Mesenchymal stem cell (in vitro differentiated cells and primary cell): Measurements from ENCODE around the gene P2RY6.

Experiments used
- DNase-seq: peaks from one replicate; pipeline ENCODE4 v3.0.0-alpha.2; 2013
- H2AFZ ChIP-seq: one replicate; pipeline ENCODE4 v1.6.1; 2013; ENCODE audit warnings: low read depth, mild to moderate bottlenecking, control low read depth, inconsistent platforms, low read length, moderate library complexity
- H2AK5ac ChIP-seq: 2 replicates; pipeline ENCODE4 v1.6.1; 2013; ENCODE audit warnings: low read length, moderate library complexity, mild to moderate bottlenecking, inconsistent platforms; ENCODE audit not compliant: severe bottlenecking
- H2BK120ac ChIP-seq: one replicate; pipeline ENCODE4 v1.6.1; 2013; ENCODE audit warnings: low read depth, mild to moderate bottlenecking, inconsistent platforms, low read length, moderate library complexity
- H2BK12ac ChIP-seq, 2 experiments: one replicate each; pipeline ENCODE4 v1.6.1; 2013; ENCODE audit warnings: inconsistent platforms in 2 of 2, low read length in 2 of 2, mild to moderate bottlenecking in 2 of 2, moderate library complexity in 2 of 2, control low read depth in 1 of 2
- H2BK15ac ChIP-seq: one replicate; pipeline ENCODE4 v1.6.1; 2013; ENCODE audit warnings: mild to moderate bottlenecking, low read depth, inconsistent platforms; ENCODE audit not compliant: poor library complexity, severe bottlenecking
- H2BK5ac ChIP-seq: 2 replicates; pipeline ENCODE4 v1.6.1; 2013; ENCODE audit warnings: low read depth, mild to moderate bottlenecking, low read length, control low read depth, inconsistent platforms; ENCODE audit not compliant: poor library complexity, severe bottlenecking
- H3K14ac ChIP-seq, 2 experiments: one replicate each; pipeline ENCODE4 v1.6.1; 2013; ENCODE audit warnings: inconsistent platforms in 2 of 2, low read length in 2 of 2, control low read depth in 1 of 2, mild to moderate bottlenecking in 1 of 2, moderate library complexity in 1 of 2
- H3K18ac ChIP-seq, 2 experiments: one replicate each; pipeline ENCODE4 v1.6.1; 2013; ENCODE audit warnings: inconsistent platforms in 2 of 2, low read length in 2 of 2, control low read depth in 1 of 2, low read depth in 1 of 2, mild to moderate bottlenecking in 1 of 2
- H3K23ac ChIP-seq, 2 experiments: one replicate each; pipeline ENCODE4 v1.6.1; 2013; ENCODE audit warnings: inconsistent platforms in 2 of 2, low read length in 2 of 2, mild to moderate bottlenecking in 2 of 2, moderate library complexity in 2 of 2, control low read depth in 1 of 2
- H3K27ac ChIP-seq: 2 replicates; pipeline ENCODE4 v1.5.1; 2013; ENCODE audit warnings: mild to moderate bottlenecking, moderate library complexity, low read length, control low read depth, inconsistent platforms; ENCODE audit not compliant: poor library complexity, severe bottlenecking
- H3K27me3 ChIP-seq, 2 experiments: 2 replicates each; pipeline versions ENCODE4 v1.6.1 to v1.7.0; 2013; ENCODE audit warnings: low read length in 2 of 2, mild to moderate bottlenecking in 2 of 2, moderate library complexity in 2 of 2, control low read depth in 1 of 2, inconsistent platforms in 1 of 2; ENCODE audit not compliant: control insufficient read depth in 1 of 2, insufficient read depth in 1 of 2
- H3K36me3 ChIP-seq, 2 experiments: 2 replicates each; pipeline versions ENCODE4 v1.6.1 to v1.7.0; 2013; ENCODE audit warnings: low read length in 2 of 2, control low read depth in 1 of 2, inconsistent platforms in 1 of 2, low read depth in 1 of 2, mild to moderate bottlenecking in 1 of 2; ENCODE audit not compliant: insufficient read depth in 2 of 2, control insufficient read depth in 1 of 2
- H3K4ac ChIP-seq, 2 experiments: one replicate each; pipeline ENCODE4 v1.6.1; 2013; ENCODE audit warnings: inconsistent platforms in 2 of 2, low read length in 2 of 2, mild to moderate bottlenecking in 2 of 2, moderate library complexity in 2 of 2, control low read depth in 1 of 2, low read depth in 1 of 2
- H3K4me1 ChIP-seq: 2 replicates; pipeline ENCODE4 v1.6.1; 2013; ENCODE audit warnings: low read depth, low read length, control low read depth; ENCODE audit not compliant: control insufficient read depth, insufficient read depth
- H3K4me2 ChIP-seq: 2 replicates; pipeline ENCODE4 v1.6.1; 2013; ENCODE audit warnings: low read length, mild to moderate bottlenecking, inconsistent platforms; ENCODE audit not compliant: poor library complexity, severe bottlenecking
- H3K4me3 ChIP-seq, 2 experiments: 2 replicates each; pipeline versions ENCODE4 v1.5.1 to v1.7.0; 2013; ENCODE audit warnings: low read length in 2 of 2, mild to moderate bottlenecking in 2 of 2, control low read depth in 1 of 2, low read depth in 1 of 2; ENCODE audit not compliant: insufficient read depth in 1 of 2
- H3K79me1 ChIP-seq: replicated peaks from 2 replicates; pipeline ENCODE4 v1.6.1; 2013; ENCODE audit warnings: mild to moderate bottlenecking, control low read depth, low read length, inconsistent platforms; ENCODE audit not compliant: poor library complexity, severe bottlenecking
- H3K9ac ChIP-seq: 2 replicates; pipeline ENCODE4 v1.7.0; 2013; ENCODE audit warnings: mild to moderate bottlenecking, low read length, moderate library complexity
- H3K9me3 ChIP-seq: 2 replicates; pipeline ENCODE4 v1.7.0; 2013; ENCODE audit warnings: mild to moderate bottlenecking, low read length; ENCODE audit not compliant: control insufficient read depth
- H4K8ac ChIP-seq: one replicate; pipeline ENCODE4 v1.6.1; 2013; ENCODE audit warnings: inconsistent platforms, mild to moderate bottlenecking, low read length, moderate library complexity
- H4K91ac ChIP-seq: one replicate; pipeline ENCODE4 v1.6.1; 2013; ENCODE audit warnings: mild to moderate bottlenecking, low read length, inconsistent platforms
- WGBS: methylation state at CpG from one replicate; pipeline ENCODE4 v1.1.7; 2013; ENCODE audit warnings: mixed read lengths; 5-methylcytosine and 5-hydroxymethylcytosine counted together

The P2RY6 gene

GRCh38 chr11:73257342-73258103 lies 14.6 kb upstream of the P2RY6 start:
- peak overlapping the region; percentile 94 for H2BK120ac ChIP-seq
- H4K91ac ChIP-seq: peak overlapping the region; percentile 81
- H3K27me3 ChIP-seq: no peaks in the 10 kb centered on the region
- peak overlapping the region; percentile 98 for H3K27ac ChIP-seq
- no peak overlapping the region for H3K23ac ChIP-seq
- peaks cover 29% of the 10 kb centered on the region for H3K4me1 ChIP-seq
- H2BK15ac ChIP-seq: peak overlapping the region; percentile 88
- H3K36me3 ChIP-seq: no peaks in the 10 kb centered on the region
- H3K14ac ChIP-seq: no peak overlapping the region
- no peaks in the 10 kb centered on the region for H3K9me3 ChIP-seq
- WGBS: 48% methylated on average over 6 of the region's 6 CpGs
- H2AFZ ChIP-seq: peak overlapping the region; percentile 1
- peak overlapping the region in 1 of 2 experiments; percentile 57 for H2BK12ac ChIP-seq
- peak overlapping the region; percentile 64 to 65 for H3K4ac ChIP-seq
- peak overlapping the region; percentile 96 for H2BK5ac ChIP-seq
- H3K18ac ChIP-seq: peak overlapping the region; percentile 54 to 72
- peak overlapping the region in 1 of 2 experiments; percentile 33 for H3K4me3 ChIP-seq
- H2AK5ac ChIP-seq: peak overlapping the region; percentile 96
- DNase-seq: peak; percentile 85
- H4K8ac ChIP-seq: peak overlapping the region; percentile 97
- peak overlapping the region; percentile 89 for H3K9ac ChIP-seq
- no peaks in the 10 kb centered on the region for H3K79me1 ChIP-seq
- peak overlapping the region; percentile 68 for H3K4me2 ChIP-seq

- Histone ChIP-seq H2BK15ac (peak overlapping the region; percentile 53), H3K27me3 (no peaks in the 10 kb centered on the region), H2BK12ac (peak overlapping the region in 1 of 2 experiments; percentile 57), H3K79me1 (no peaks in the 10 kb centered on the region), H4K91ac (peak overlapping the region; percentile 81), H3K9me3 (no peaks in the 10 kb centered on the region), H3K27ac (peak overlapping the region; percentile 98), H3K9ac (peak overlapping the region; percentile 89), H2AK5ac (peak overlapping the region; percentile 96), H4K8ac (peak overlapping the region; percentile 97), H3K4ac (peak overlapping the region in 1 of 2 experiments; percentile 14), H2BK120ac (peak overlapping the region; percentile 94), H3K18ac (peak overlapping the region; percentile 54 to 72), H2AFZ (no peak overlapping the region), H3K4me1 (peaks cover 29% of the 10 kb centered on the region), H3K36me3 (no peaks in the 10 kb centered on the region), H2BK5ac (peak overlapping the region; percentile 96), H3K14ac (peak overlapping the region in 1 of 2 experiments; percentile 55), H3K4me2 (no peak overlapping the region), H3K23ac (no peak overlapping the region), H3K4me3 (no peak overlapping the region)
- 94% methylated on average over 7 of the region's 7 CpGs for WGBS
- no peak for DNase-seq
These were observed 13.8 kb upstream of the P2RY6 start for GRCh38 chr11:73258104-73259035.

GRCh38 chr11:73259406-73260126 lies 12.6 kb upstream of the P2RY6 start:
- no peak overlapping the region for H3K18ac ChIP-seq
- no peak overlapping the region for H3K27ac ChIP-seq
- H2AK5ac ChIP-seq: peak overlapping the region; percentile 67
- H3K79me1 ChIP-seq: no peaks in the 10 kb centered on the region
- no peak overlapping the region for H3K14ac ChIP-seq
- no peak overlapping the region for H2BK5ac ChIP-seq
- peaks cover 34% of the 10 kb centered on the region for H3K4me1 ChIP-seq
- H2AFZ ChIP-seq: no peak overlapping the region
- no peak overlapping the region for H3K4me2 ChIP-seq
- H3K4me3 ChIP-seq: no peak overlapping the region
- no peak overlapping the region for H2BK120ac ChIP-seq
- DNase-seq: no peak
- no peak overlapping the region for H3K9ac ChIP-seq
- no peak overlapping the region for H3K4ac ChIP-seq
- 95% methylated on average over 3 of the region's 3 CpGs for WGBS
- H3K27me3 ChIP-seq: no peaks in the 10 kb centered on the region
- H3K36me3 ChIP-seq: no peaks in the 10 kb centered on the region
- H4K91ac ChIP-seq: no peak overlapping the region
- no peak overlapping the region for H2BK15ac ChIP-seq
- no peak overlapping the region for H2BK12ac ChIP-seq
- H3K9me3 ChIP-seq: no peaks in the 10 kb centered on the region
- H3K23ac ChIP-seq: no peak overlapping the region
- H4K8ac ChIP-seq: no peak overlapping the region
